ENCODE measurements around the gene RPL31.
A peak's percentile ranks its signal among the peaks of the same experiment; 100 is the strongest.

RPL31 gene

GRCh38 chr2:100995309-100996075 is 6.6 kb upstream of the RPL31 start:
- DNase-seq (ENCODE audit: low spot score), result no peak

DNA sequence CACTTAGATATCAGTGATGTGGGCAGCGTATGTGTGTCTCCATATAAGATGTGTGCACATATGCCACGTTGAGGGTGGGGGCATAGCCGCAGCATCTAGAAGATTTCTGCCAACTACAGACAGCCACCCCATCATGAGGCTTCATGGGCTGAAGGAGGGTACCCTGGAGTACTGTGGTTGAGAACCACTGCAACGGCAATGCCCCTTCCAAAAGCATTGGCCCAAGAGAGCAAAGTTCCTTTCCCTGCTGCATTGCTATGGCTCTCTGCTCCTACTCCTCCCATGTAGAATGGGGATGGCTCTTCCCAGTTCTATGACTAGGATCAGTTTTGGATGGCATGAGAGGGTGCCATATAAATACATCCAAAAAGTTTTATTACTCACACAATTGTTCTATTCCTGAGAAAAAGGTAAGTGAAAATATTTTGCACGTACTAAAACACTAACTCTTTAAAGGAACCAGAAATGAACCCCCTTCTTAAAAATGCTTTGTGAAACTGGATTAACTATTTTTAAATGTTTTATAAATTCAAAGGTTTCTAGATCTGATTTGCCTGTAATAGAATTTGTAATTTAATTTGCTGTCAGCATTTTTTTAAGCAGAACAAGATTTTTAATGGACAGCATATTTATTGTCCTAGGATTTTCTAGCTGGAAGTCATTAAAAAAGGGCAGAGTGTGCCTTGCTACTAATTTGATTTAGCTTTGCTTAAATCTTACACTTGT is 4.4 kb upstream of the RPL31 start:
- DNase-seq (ENCODE audit: low spot score), result no peak

- no peak for DNase-seq (ENCODE audit: low spot score)
These were observed 3.9 kb upstream of the RPL31 start for GRCh38 chr2:100998235-100998573.

- no peak for DNase-seq (ENCODE audit: low spot score)
These were observed 2.1 kb upstream of the RPL31 start for GRCh38 chr2:100999995-101000394.

GRCh38 chr2:101002562-101003277 is 631 bp downstream of the RPL31 start:
- no peak for DNase-seq (ENCODE audit: low spot score)

GRCh38 chr2:101003278-101003775 is 1.2 kb downstream of the RPL31 start:
- no peak for DNase-seq (ENCODE audit: low spot score)

DNA sequence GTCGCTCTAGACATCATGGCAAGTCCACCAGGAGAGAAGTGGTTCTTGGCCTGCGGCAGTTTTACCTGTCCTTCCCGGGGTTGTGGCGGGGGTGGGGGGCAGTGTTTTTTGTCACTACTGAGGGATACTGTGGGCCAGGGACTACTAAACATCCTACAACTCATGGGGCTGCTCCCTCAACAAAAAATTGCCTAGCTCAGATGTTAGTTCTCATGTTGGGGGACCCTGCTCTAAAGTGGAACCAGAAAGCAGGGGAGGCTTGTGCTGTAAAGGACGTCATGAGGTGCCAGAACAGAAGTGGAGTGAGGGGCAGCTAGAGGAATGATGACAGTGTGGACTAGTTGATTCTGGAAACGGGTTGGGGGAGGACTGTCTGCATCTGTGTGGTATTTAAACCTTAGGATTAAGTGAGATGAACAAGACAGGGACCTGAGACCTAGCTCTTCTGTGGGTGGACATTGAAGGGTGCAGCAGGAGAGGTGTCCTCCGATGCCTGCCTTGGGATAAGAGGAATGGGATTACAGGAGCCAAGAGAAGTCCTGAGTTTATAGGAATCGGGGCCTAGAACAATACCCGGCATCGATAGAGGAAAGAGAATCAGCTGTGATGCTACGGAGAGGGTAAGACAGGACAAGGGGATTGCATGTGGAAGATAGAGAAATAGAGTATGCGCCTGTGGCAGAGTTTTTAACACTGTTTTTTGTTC is 2.7 kb downstream of the RPL31 start:
- no peak for DNase-seq (ENCODE audit: low spot score)

GRCh38 chr2:101006065-101006715 is 4.1 kb downstream of the RPL31 start:
- no peak for DNase-seq (ENCODE audit: low spot score)

- DNase-seq (ENCODE audit: low spot score), result peak; percentile 27
These were observed 5.6 kb downstream of the RPL31 start for GRCh38 chr2:101007415-101008345.

- no peak for DNase-seq (ENCODE audit: low spot score)
These were observed 9.1 kb downstream of the RPL31 start for GRCh38 chr2:101011152-101011551.

DNA sequence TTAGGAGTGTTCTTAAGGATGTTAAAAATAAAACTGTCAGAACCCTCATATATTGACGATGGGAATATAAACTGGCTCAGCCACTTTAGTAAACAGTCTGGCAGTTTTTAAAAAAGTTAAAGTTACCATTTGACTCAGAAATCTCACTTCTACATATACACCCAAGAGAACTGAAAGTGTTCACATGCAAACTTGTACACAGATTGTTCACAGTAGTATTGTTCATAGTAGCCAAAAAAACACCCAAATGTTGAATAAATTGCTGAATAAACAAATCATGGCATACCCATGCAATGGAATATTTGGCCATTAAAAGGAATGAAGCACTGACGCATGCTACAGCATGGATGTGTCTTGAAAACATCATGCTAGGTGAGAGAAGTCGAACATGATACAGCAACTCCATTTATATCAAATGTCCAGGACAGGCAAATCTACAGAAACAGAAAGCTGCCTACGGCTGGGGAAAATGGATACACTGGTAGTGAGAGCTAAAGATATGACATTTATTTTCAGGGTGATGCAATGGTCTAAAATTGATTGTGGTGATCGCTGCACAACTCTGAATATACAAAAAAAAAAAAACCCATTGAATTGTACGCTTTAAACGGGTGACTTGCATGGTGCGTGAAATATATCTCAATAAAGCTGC is 10.1 kb downstream of the RPL31 start:
- DNase-seq (ENCODE audit: low spot score), result peak; percentile 46

- peak; percentile 34 for DNase-seq (ENCODE audit: low spot score)
These were observed 10.7 kb downstream of the RPL31 start for GRCh38 chr2:101012706-101013181.

DNA sequence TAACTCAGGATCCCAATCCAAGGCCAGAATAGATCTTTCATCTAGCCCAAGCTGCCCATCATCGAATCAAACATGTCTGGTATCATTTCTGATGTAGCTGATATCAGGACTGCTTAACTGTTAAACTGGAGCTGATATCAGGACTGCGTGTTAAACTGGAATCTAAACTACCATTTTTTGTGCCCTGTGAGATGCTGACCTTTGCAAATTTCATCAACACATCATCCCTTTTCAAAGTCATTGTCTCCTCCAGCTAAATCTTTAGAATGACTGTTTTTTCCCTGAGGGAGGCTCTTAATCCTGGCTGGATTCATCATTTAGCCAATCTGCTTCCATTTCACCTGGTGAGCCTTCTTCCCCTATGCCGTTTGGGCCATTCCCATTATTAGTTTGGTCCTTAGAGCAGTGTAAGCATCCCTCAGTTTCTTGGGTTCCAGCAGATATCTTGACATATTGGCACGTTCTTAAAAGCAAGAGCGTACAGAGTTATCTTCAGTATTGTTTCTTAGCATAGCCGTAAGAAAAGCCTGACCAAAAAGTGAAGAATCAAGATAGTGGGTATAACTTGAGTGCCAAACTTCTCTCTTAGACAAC is 12.3 kb downstream of the RPL31 start:
- no peak for DNase-seq (ENCODE audit: low spot score)

DNA sequence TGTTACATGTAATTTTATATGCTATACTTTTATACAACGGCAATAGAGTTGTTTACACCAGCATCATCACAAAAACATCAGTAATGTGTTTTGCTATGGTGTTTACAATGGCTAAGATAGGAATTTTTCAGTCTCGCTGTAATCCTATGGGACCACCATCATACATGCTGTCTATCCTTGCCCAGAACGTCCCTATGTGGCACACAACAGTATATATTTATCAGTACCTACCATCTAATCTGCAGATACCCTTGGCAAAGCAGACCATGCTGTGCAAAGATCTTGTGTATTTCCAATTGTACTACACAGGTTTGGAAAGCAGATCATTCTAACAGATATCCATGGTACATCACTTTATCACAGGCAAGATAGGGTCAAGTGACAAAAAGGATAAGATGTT is 15.3 kb downstream of the RPL31 start:
- no peak for DNase-seq (ENCODE audit: low spot score)

DNA sequence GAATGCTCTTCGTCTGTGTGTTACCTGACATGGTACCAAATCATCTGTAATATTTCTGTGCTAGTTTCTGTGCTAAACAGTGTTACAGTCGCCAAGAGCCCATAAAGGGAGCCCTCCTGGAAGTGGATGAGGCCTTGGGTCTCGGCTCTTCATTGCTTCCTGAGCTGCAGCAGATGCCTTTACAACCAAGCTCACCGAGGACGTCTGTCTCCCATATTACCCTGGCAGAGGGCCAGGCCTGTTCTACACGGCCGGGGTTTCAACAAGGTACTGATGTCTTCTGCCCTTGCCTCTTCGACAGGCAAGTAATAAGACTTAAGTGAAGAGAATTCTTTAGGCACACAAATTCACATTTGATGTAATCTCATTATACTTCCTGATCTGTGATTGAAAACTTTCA is 16.8 kb downstream of the RPL31 start:
- no peak for DNase-seq (ENCODE audit: low spot score)

GRCh38 chr2:101022221-101022620 is 20.1 kb downstream of the RPL31 start:
- DNase-seq (ENCODE audit: low spot score), result no peak

- DNase-seq (ENCODE audit: low spot score), result no peak
These were observed 21.4 kb downstream of the RPL31 start for GRCh38 chr2:101023327-101024107.

DNA sequence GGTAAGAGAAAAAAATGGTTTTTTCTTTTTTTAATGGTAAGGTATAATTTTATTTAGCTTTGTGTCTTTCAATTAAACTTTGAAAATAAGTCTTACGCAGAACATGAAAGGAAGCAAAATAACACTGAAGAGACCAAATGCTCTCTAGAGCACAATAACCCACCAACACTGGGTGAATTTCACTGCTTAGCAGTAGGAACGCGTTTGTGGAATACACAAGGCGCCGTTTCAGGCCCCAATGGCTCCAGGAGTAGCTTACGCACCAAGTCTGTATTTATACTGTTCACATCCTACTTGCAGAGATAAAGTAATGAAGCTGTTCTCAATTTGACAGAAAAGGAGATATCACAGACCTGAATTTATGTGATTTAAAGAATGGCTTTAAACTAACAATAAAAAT is 23.5 kb downstream of the RPL31 start:
- DNase-seq (ENCODE audit: low spot score), result no peak

DNA sequence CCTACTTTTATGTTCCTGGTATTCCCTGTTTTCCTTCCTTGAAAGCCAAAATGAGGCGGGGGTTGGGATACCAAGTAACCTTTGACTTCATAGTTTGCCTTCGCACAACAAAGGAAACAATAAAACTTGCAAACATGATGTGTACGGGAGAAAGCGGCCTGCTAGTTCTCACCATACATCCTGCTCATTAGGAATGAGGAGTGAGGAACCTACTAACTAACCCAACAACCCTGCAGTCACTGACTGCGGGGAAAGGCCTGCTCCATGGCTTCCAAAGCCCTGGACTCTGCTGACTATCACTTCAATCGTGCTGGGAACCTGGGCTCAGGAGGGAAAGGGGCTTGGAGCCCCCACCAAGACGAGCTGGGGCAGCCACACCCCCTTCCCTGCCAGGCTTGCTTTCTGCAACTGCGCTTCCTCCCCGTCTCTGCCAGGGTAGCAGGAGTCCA is 24.2 kb downstream of the RPL31 start:
- no peak for DNase-seq (ENCODE audit: low spot score)
